Retinal pigment epithelial cell (primary cell): ENCODE results near the gene ATAD1.

Source experiments
- DNase-seq: peaks from one replicate; pipeline ENCODE4 v3.0.0-alpha.2; 2010; ENCODE audit warnings: low read depth
- H3K4me3 ChIP-seq: 2 replicates; pipeline ENCODE4 v1.5.1; 2011; ENCODE audit warnings: mild to moderate bottlenecking, low read length, control low read depth, moderate library complexity
- TF ChIP-seq, protein P1 (sequence below): conservative IDR thresholded peaks from 2 replicates; pipeline ENCODE4 v1.5.1; 2011; ENCODE audit warnings: low read depth, low read length, control low read depth, inconsistent platforms

Gene ATAD1

DNA sequence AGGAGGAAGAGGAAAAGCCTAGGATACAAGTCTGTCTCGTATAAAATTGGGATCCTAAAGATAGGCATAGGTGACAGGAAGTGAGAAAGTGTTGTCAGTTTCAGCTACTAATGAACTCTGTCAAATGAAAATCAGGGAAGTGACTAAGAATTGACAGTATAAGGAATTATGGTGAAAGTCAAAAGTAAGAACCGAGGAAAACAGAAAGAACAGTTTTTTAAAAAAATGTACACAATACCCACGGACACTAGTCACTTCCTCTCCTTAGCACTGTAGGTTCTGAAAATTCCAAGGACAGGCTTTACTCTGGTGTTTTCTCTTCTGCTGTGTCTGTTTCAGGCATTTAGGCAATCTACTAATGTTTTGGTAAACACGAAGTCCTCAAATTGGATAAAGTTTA, 42.3 kb downstream of the ATAD1 start:
- DNase-seq: no peak
- TF ChIP-seq, protein P1, sequence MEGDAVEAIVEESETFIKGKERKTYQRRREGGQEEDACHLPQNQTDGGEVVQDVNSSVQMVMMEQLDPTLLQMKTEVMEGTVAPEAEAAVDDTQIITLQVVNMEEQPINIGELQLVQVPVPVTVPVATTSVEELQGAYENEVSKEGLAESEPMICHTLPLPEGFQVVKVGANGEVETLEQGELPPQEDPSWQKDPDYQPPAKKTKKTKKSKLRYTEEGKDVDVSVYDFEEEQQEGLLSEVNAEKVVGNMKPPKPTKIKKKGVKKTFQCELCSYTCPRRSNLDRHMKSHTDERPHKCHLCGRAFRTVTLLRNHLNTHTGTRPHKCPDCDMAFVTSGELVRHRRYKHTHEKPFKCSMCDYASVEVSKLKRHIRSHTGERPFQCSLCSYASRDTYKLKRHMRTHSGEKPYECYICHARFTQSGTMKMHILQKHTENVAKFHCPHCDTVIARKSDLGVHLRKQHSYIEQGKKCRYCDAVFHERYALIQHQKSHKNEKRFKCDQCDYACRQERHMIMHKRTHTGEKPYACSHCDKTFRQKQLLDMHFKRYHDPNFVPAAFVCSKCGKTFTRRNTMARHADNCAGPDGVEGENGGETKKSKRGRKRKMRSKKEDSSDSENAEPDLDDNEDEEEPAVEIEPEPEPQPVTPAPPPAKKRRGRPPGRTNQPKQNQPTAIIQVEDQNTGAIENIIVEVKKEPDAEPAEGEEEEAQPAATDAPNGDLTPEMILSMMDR: no peak
- H3K4me3 ChIP-seq: no peak overlapping the region

DNA sequence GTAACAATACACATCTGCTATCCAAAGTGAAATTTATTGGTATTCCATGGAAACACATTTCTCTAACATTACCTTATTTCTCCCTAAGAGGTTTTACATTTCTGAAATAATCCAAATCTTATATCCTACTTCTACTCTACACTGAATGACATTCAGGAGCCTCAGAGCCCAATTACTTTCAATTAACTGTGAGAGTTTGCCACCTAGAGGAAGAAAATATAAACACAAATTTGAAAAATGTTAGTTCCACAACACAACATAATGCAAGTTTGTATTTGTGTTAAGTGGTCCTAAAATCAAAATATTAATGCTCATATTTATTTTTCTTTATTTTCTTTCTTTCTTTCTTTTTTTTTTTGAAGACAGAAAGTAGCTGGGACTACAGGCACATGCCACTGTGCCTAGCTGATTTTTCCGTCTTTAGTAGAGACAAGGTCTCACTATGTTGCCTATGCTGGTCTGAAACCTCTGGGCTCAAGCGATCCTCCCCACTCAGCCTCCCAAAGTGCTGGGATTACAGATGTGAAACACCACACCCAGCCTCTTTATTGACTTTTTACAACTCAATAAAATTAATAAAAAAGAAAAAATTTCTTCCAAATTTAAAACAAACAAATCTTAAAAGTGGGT, 46.0 kb downstream of the ATAD1 start:
- no peak overlapping the region for H3K4me3 ChIP-seq
- TF ChIP-seq, protein P1: peak; percentile 49
- DNase-seq: no peak

- H3K4me3 ChIP-seq: no peak overlapping the region
- TF ChIP-seq, protein P1: no peak
- no peak for DNase-seq
These were observed 50.8 kb downstream of the ATAD1 start for GRCh38 chr10:87767253-87767652.

GRCh38 chr10:87765666-87766376, 52.2 kb downstream of the ATAD1 start:
- TF ChIP-seq, protein P1: no peak
- DNase-seq: no peak
- H3K4me3 ChIP-seq: no peak overlapping the region

DNA sequence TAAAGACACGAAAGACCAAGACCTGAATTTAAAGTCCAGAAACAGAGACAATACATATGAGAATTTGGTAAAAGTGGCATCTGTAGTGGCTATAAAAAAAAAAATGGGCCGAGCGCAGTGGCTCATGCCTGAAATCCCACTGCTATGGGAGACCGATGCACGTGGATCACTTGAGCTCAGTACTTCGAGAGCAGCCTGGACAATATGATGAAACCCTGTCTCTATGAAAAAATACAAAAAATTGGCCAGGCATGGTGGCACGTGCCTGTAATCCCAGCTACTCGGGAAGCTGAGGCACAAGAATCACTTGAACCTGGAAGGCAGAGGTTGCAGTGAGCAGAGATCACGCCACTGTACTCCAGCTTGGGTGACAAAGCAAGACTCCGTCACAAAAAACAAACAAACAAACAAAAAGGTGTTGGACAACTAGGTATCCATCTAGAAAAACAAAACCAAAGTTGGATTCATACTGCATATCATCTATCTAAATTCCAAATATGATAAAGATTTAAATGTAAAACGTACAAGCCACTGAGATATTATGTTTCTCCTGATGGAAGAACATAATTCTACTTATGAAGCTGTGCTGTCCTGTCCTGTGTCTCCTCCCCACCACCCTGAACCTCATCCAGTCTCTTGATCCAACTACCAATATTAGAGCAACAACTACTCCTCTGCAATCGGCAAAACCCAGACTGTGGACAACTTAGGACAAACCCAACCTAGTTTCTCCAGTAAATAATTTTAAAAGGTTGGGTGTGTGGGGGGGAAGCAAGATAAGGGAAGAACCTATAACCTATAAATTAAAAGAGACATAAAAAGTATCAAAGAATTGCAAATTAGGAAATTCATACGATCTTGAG, 53.7 kb downstream of the ATAD1 start:
- no peak for DNase-seq
- no peak overlapping the region for H3K4me3 ChIP-seq
- TF ChIP-seq, protein P1: no peak

DNA sequence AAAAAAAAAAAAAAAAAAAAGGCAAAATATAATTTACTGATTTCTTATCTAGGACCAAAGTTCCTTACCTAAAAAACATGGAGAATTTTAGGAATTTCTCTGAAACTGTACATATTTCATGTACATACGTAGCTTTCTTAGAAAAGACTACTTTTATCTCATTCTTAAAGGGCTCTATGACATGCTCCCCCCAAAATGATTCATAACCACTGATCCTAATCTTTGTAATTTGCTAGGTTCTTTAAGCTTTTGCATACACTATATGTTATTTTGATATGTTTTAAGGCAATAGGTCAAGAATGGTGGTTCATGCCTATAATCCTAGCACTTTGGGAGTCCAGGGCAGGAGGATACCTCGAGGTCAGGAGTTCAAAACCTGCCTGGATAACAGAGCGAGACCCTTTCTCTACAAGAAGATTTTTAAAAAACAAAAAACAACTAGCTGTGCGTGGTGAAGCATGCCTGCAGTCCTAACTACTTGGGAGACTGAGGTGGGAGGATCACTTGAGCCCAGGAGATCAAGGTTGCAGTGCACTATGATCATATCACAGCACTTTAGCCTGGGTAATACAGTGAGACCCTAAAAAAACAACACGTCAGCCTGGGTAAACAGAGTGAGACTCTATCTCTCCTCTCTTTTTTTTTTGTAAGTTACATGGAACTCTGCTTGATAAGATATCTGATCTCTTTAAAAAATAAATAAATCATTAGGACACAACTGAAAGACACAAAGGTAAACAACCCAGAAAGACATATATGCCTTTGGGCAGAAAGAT, 54.8 kb downstream of the ATAD1 start:
- H3K4me3 ChIP-seq: no peak overlapping the region
- TF ChIP-seq, protein P1: no peak

More for the DNA sequence above, 54.8 kb downstream of the ATAD1 start:
- DNase-seq: no peak
